Measurements from ENCODE around the gene HMG20A. TPM values are rescaled to one million over a fixed set of nuclear protein-coding genes. Genes with fewer than 3 reads are reported as not detected.

The HMG20A gene
- total and polyA plus RNA-seq, 10 of the 15 experiments (the other 5 are each of a cell fraction or from before 2014, with no cell fraction given), result 30.0 to 98.7 (median 46.8) TPM

DNA sequence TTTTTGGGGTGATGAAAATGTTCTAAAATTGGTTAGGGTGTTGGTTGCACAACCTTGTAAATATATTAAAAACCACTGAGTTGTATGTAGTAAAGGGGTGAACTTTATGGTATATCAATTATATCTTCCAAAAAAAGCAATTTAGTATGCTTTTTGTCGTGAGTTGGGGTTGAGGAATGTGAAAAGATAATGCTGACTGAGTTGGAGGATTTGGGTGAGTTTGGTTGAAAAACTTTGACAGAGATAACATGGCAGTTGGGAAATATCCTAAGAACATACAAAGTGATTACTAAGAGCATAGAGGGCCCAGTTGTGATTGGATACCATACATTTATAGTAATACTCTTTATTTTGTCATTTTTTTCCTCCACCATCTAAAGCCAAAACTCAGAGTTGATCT lies 33.6 kb downstream of the HMG20A start:
- Histone ChIP-seq H3K9ac (ENCODE audit: control insufficient read depth, insufficient read depth, low read length) (no peak overlapping the region), H3K4me3 (no peak overlapping the region), H3K79me2 (ENCODE audit: control insufficient read depth, insufficient read depth, low read length) (no peaks in the 10 kb centered on the region; the same call in none of the 2 replicates), H3K9me3 (replicated peaks; ENCODE audit: control insufficient read depth, insufficient read depth, low read length) (no peaks in the 10 kb centered on the region), H2AFZ (ENCODE audit: control insufficient read depth, low read depth, low read length) (no peak overlapping the region), H3K4me2 (ENCODE audit: control insufficient read depth, insufficient read depth) (no peak overlapping the region), H3K27ac (ENCODE audit: control insufficient read depth, insufficient read depth) (no peak overlapping the region), H3K27me3 (replicated peaks in 1 of 2; ENCODE audit: control insufficient read depth in 2 of 2, insufficient read depth in 2 of 2, low read length in 1 of 2) (no peaks in the 10 kb centered on the region), H3K4me1 (ENCODE audit: control insufficient read depth, insufficient read depth, low read length) (peaks cover 10% of the 10 kb centered on the region), H4K20me1 (ENCODE audit: control insufficient read depth, insufficient read depth) (no peaks in the 10 kb centered on the region), H3K36me3 (ENCODE audit: control insufficient read depth in 2 of 2, insufficient read depth in 2 of 2, low read length in 1 of 2) (peaks cover 0 to 5% of the 10 kb centered on the region in 2 experiments; a peak in 2 of 4 replicates)
- no peak for DNase-seq (ENCODE audit: low read depth, low spot score)
- intact Hi-C loops (cut with micrococcal nuclease; ENCODE audit: unreplicated experiment) (no loop called here), in situ Hi-C loops (cut with MboI) (no loop called here)
- 100% methylated on average over 1 of the region's 1 CpG for WGBS (ENCODE audit: insufficient coverage, insufficient replicate concordance, low lambda C conversion rate, missing lambda C conversion rate)
- ChIA-PET CTCF (interaction anchor here (1.2 kb wide), 1 partner anchor 89 kb away, joined by 3 read pairs; no protein-coding TSS in a partner anchor), POLR2A (no interaction called here), SMC1A (ENCODE audit: uncharacterized antibody, unreplicated experiment) (no interaction called here), RAD21 (ENCODE audit: unreplicated experiment) (no interaction called here)
- no peak for FAIRE-seq
- BruUV-seq (replicated peaks), result no TSS peak
- no peak for ATAC-seq
- no peak for TF ChIP-seq GABPA (IDR thresholded peaks at IDR 0.05; ENCODE audit: low read depth)
- TF ChIP-seq SREBF2 (IDR thresholded peaks at IDR 0.05; ENCODE audit: low read length), result no peak
- TF ChIP-seq HDGF (IDR thresholded peaks at IDR 0.05), result no peak
- TF ChIP-seq PML (IDR thresholded peaks at IDR 0.05; ENCODE audit: low read length), result no peak
- TF ChIP-seq BHLHE40 (IDR thresholded peaks at IDR 0.05; ENCODE audit: borderline replicate concordance in 1 of 2, low read depth in 2 of 2, low read length in 1 of 2), result no peak
- TF ChIP-seq CBX3 (IDR thresholded peaks at IDR 0.05; ENCODE audit: borderline replicate concordance, low read depth), result no peak
- no peak for TF ChIP-seq RCOR1 (conservative IDR thresholded peaks at IDR 0.05; ENCODE audit: low read depth, low read length)
- TF ChIP-seq NR2C1 (IDR thresholded peaks at IDR 0.05), result no peak
- no peak for TF ChIP-seq SRF (IDR thresholded peaks at IDR 0.05; ENCODE audit: low read depth in 2 of 2, low read length in 2 of 2)
- no peak for TF ChIP-seq MTA3 (IDR thresholded peaks at IDR 0.05; ENCODE audit: borderline replicate concordance, low read length)
- TF ChIP-seq, protein P1, sequence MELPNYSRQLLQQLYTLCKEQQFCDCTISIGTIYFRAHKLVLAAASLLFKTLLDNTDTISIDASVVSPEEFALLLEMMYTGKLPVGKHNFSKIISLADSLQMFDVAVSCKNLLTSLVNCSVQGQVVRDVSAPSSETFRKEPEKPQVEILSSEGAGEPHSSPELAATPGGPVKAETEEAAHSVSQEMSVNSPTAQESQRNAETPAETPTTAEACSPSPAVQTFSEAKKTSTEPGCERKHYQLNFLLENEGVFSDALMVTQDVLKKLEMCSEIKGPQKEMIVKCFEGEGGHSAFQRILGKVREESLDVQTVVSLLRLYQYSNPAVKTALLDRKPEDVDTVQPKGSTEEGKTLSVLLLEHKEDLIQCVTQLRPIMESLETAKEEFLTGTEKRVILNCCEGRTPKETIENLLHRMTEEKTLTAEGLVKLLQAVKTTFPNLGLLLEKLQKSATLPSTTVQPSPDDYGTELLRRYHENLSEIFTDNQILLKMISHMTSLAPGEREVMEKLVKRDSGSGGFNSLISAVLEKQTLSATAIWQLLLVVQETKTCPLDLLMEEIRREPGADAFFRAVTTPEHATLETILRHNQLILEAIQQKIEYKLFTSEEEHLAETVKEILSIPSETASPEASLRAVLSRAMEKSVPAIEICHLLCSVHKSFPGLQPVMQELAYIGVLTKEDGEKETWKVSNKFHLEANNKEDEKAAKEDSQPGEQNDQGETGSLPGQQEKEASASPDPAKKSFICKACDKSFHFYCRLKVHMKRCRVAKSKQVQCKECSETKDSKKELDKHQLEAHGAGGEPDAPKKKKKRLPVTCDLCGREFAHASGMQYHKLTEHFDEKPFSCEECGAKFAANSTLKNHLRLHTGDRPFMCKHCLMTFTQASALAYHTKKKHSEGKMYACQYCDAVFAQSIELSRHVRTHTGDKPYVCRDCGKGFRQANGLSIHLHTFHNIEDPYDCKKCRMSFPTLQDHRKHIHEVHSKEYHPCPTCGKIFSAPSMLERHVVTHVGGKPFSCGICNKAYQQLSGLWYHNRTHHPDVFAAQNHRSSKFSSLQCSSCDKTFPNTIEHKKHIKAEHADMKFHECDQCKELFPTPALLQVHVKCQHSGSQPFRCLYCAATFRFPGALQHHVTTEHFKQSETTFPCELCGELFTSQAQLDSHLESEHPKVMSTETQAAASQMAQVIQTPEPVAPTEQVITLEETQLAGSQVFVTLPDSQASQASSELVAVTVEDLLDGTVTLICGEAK (IDR thresholded peaks at IDR 0.05; ENCODE audit: borderline replicate concordance), result no peak
- TF ChIP-seq, protein P2, sequence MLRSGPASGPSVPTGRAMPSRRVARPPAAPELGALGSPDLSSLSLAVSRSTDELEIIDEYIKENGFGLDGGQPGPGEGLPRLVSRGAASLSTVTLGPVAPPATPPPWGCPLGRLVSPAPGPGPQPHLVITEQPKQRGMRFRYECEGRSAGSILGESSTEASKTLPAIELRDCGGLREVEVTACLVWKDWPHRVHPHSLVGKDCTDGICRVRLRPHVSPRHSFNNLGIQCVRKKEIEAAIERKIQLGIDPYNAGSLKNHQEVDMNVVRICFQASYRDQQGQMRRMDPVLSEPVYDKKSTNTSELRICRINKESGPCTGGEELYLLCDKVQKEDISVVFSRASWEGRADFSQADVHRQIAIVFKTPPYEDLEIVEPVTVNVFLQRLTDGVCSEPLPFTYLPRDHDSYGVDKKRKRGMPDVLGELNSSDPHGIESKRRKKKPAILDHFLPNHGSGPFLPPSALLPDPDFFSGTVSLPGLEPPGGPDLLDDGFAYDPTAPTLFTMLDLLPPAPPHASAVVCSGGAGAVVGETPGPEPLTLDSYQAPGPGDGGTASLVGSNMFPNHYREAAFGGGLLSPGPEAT (IDR thresholded peaks at IDR 0.05; ENCODE audit: low read depth), result no peak
- TF ChIP-seq WRNIP1 (IDR thresholded peaks at IDR 0.05; ENCODE audit: borderline replicate concordance, low read depth, low read length), result no peak
- no peak for TF ChIP-seq NBN (IDR thresholded peaks at IDR 0.05)
- TF ChIP-seq TCF3 (IDR thresholded peaks at IDR 0.05; ENCODE audit: borderline replicate concordance, insufficient read depth, low read depth, low read length), result no peak
- TF ChIP-seq SUPT20H (IDR thresholded peaks at IDR 0.05; ENCODE audit: borderline replicate concordance, control insufficient read depth, low read depth, low read length), result no peak
- no peak for TF ChIP-seq POLR2A (IDR thresholded peaks at IDR 0.05; ENCODE audit: low read depth, low read length)
- no peak for TF ChIP-seq JUND (IDR thresholded peaks at IDR 0.05; ENCODE audit: low read depth, low read length)
- no peak for TF ChIP-seq CHD4 (IDR thresholded peaks at IDR 0.05)
